Caco-2 (cell line): ENCODE measurements around the gene NARS2. TPM values are rescaled to one million over a fixed set of nuclear protein-coding genes. Genes with fewer than 3 reads are reported as not detected.

Experiments used
- BruUV-seq: library from RNA; stranded (reverse); fragments of 400-500 nt; replicated peaks from 2 replicates; lab custom pipeline; 2021; lab: Mats Ljungman, UMichigan
- CTCF ChIA-PET: fragments of 300-600 bp; sonication (Branson Sonifier 250); formaldehyde crosslinking; loops from one replicate; lab custom pipeline; 2022; ENCODE audit warnings: antibody characterized with exemption; lab: Charles Lee
- POLR2A ChIA-PET: fragments of 300-600 bp; sonication (Branson Sonifier 250); formaldehyde crosslinking; loops from one replicate; lab custom pipeline; 2022; ENCODE audit warnings: antibody characterized with exemption; lab: Charles Lee
- DNase-seq, 2 experiments: peaks; one replicate each; pipeline versions ENCODE4 v3.0.0 to v3.0.0-alpha.2; 2020 to 2022
- H3K27me3 ChIP-seq: replicated peaks from 2 replicates; pipeline ENCODE4 v1.6.0; 2011; ENCODE audit warnings: low read length; ENCODE audit not compliant: control insufficient read depth, insufficient read depth
- H3K36me3 ChIP-seq: 2 replicates; pipeline ENCODE4 v1.5.1; 2011; ENCODE audit warnings: low read length; ENCODE audit not compliant: control insufficient read depth, insufficient read depth
- H3K4me1 ChIP-seq: fragments of 250-450 bp; sonication (Bioruptor Pico); 2 replicates; pipeline ENCODE4 v1.5.1; 2020; ENCODE audit warnings: mild to moderate bottlenecking
- H3K4me3 ChIP-seq: 2 replicates; pipeline ENCODE4 v1.5.1; 2011; ENCODE audit warnings: low read depth, mild to moderate bottlenecking, control low read depth, low read length
- H3K9me3 ChIP-seq: fragments of 250-450 bp; sonication (Bioruptor Pico); 2 replicates; pipeline ENCODE4 v1.5.1; 2020; ENCODE audit warnings: mild to moderate bottlenecking, moderate library complexity
- H3K27ac Mint-ChIP-seq: one replicate; pipeline ENCODE4 v1.8.0; 2022; ENCODE audit warnings: mixed read lengths; ENCODE audit not compliant: unreplicated experiment
- H3K27me3 Mint-ChIP-seq: one replicate; pipeline ENCODE4 v1.8.0; 2022; ENCODE audit warnings: mixed read lengths; ENCODE audit not compliant: insufficient read depth, unreplicated experiment
- H3K36me3 Mint-ChIP-seq: one replicate; pipeline ENCODE4 v1.8.0; 2022; ENCODE audit warnings: mild to moderate bottlenecking, mixed read lengths; ENCODE audit not compliant: insufficient read depth, unreplicated experiment
- H3K4me1 Mint-ChIP-seq: one replicate; pipeline ENCODE4 v1.8.0; 2022; ENCODE audit warnings: low read depth, mixed read lengths; ENCODE audit not compliant: unreplicated experiment
- H3K4me3 Mint-ChIP-seq: one replicate; pipeline ENCODE4 v1.8.0; 2022; ENCODE audit warnings: mild to moderate bottlenecking, moderate library complexity, mixed read lengths; ENCODE audit not compliant: unreplicated experiment
- H3K9me3 Mint-ChIP-seq: one replicate; pipeline ENCODE4 v1.8.0; 2022; ENCODE audit warnings: mixed read lengths; ENCODE audit not compliant: unreplicated experiment
- intact Hi-C: fragments of 100-400 bp; cut with micrococcal nuclease; formaldehyde crosslinking; loops from one replicate; pipeline ENCODE4 v1.10.0; 2022; ENCODE audit not compliant: unreplicated experiment
- total RNA-seq: library from RNA; stranded (reverse); gene quantifications from 2 replicates; pipeline ENCODE4 v1.2.3, GENCODE V29; 2022
- TF ChIP-seq, protein P1 (sequence below), 2 experiments: fragments of 200-600 bp in 1 of 2; IDR thresholded peaks; 1 replicate in 1 of 2; 2 replicates in 1 of 2; pipeline versions ENCODE4 v1.5.1 to v1.8.0; 2011 to 2022; ENCODE audit warnings: antibody characterized with exemption in 1 of 2, control low read depth in 1 of 2, inconsistent platforms in 1 of 2, low read depth in 1 of 2, low read length in 1 of 2, mild to moderate bottlenecking in 1 of 2, moderate library complexity in 1 of 2; ENCODE audit not compliant: insufficient read depth in 1 of 2, severe bottlenecking in 1 of 2, unreplicated experiment in 1 of 2

NARS2 gene
- total RNA-seq, 1 experiment from 2014 or later: 49.3 TPM

DNA sequence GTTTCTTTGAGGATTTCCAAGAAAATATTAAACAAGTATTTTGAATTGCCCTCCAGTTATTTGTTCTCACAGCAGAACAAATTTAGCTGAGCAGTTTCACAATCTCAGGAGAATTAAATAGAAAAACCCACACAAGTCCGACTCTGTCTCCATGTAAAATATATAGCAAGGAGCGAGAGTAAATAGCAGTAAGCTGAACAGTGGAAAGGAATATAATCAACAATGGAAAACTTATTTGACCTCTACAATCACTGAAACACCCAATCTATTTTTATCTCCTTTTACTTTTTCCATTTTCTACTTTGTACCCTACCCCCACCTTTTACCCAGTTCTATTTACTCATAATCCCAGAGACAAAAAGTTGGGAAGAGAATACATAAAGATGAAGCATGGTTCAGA is 34.4 kb downstream of the NARS2 start:
- Mint-ChIP-seq H3K36me3 (peaks cover 16% of the 10 kb centered on the region), H3K27me3 (no peaks in the 10 kb centered on the region), H3K27ac (no peak overlapping the region), H3K4me1 (peaks cover 13% of the 10 kb centered on the region), H3K9me3 (no peaks in the 10 kb centered on the region), H3K4me3 (no peak overlapping the region)
- TF ChIP-seq, protein P1, sequence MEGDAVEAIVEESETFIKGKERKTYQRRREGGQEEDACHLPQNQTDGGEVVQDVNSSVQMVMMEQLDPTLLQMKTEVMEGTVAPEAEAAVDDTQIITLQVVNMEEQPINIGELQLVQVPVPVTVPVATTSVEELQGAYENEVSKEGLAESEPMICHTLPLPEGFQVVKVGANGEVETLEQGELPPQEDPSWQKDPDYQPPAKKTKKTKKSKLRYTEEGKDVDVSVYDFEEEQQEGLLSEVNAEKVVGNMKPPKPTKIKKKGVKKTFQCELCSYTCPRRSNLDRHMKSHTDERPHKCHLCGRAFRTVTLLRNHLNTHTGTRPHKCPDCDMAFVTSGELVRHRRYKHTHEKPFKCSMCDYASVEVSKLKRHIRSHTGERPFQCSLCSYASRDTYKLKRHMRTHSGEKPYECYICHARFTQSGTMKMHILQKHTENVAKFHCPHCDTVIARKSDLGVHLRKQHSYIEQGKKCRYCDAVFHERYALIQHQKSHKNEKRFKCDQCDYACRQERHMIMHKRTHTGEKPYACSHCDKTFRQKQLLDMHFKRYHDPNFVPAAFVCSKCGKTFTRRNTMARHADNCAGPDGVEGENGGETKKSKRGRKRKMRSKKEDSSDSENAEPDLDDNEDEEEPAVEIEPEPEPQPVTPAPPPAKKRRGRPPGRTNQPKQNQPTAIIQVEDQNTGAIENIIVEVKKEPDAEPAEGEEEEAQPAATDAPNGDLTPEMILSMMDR (IDR thresholded peaks at IDR 0.05; ENCODE audit: insufficient read depth in 1 of 2, low read depth in 1 of 2, low read length in 1 of 2, severe bottlenecking in 1 of 2, unreplicated experiment in 1 of 2): no peak
- Histone ChIP-seq H3K36me3 (no peaks in the 10 kb centered on the region; the same call in none of the 2 replicates), H3K9me3 (no peaks in the 10 kb centered on the region; the same call in 1 of the 2 replicates), H3K27me3 (no peaks in the 10 kb centered on the region), H3K4me3 (no peak overlapping the region), H3K4me1 (peaks cover 14% of the 10 kb centered on the region)
- DNase-seq: no peak
- BruUV-seq: no TSS peak
- intact Hi-C loops: loop anchor here (1.0 kb wide), 1 partner anchor 10 kb away; no protein-coding TSS in a partner anchor
- POLR2A ChIA-PET: no interaction called here
- CTCF ChIA-PET: interaction anchor here (0.6 to 2.1 kb wide), 2 partner anchors 24 to 250 kb away, joined by 3 to 8 read pairs; no protein-coding TSS in a partner anchor

DNA sequence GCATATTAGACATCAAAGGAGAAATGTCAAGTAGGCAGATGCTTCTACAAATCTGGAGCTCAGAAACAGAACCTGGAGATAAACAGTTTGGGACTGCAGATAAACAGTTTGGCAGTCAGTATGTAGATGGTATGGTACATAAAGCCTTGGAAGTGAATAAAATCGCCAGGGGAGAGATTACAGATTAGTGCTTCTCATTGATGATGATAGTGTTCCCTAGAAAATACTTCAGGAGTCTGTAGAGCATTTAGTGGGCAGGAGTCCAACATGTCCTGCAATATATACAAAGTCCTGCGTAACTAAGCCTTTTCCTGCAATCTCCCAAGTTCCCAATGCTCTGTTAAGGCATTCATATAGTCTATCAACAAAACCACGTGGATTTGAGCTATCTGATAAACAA is 35.2 kb downstream of the NARS2 start:
- H3K4me3 Mint-ChIP-seq: no peak overlapping the region
- no peak for DNase-seq
- H3K27me3 Mint-ChIP-seq: no peaks in the 10 kb centered on the region
- H3K9me3 ChIP-seq: no peaks in the 10 kb centered on the region; the same call in 1 of the 2 replicates
- H3K4me3 ChIP-seq: no peak overlapping the region
- H3K36me3 ChIP-seq: no peaks in the 10 kb centered on the region; the same call in none of the 2 replicates
- no TSS peak for BruUV-seq
- H3K36me3 Mint-ChIP-seq: peaks cover 16% of the 10 kb centered on the region
- H3K4me1 ChIP-seq: peaks cover 14% of the 10 kb centered on the region
- CTCF ChIA-PET: interaction anchor here (0.7 to 2.1 kb wide), 2 partner anchors 25 to 35 kb away, joined by 3 to 8 read pairs; partner anchors contain the start of gene NARS2
- H3K9me3 Mint-ChIP-seq: no peaks in the 10 kb centered on the region
- peaks cover 13% of the 10 kb centered on the region for H3K4me1 Mint-ChIP-seq
- no peak overlapping the region for H3K27ac Mint-ChIP-seq
- POLR2A ChIA-PET: interaction anchor here (1.0 kb wide), 1 partner anchor 57 kb away, joined by 3 read pairs; no protein-coding TSS in a partner anchor
- TF ChIP-seq, protein P1 (IDR thresholded peaks at IDR 0.05; ENCODE audit: insufficient read depth in 1 of 2, low read depth in 1 of 2, low read length in 1 of 2, severe bottlenecking in 1 of 2, unreplicated experiment in 1 of 2): no peak
- intact Hi-C loops: no loop called here
- no peaks in the 10 kb centered on the region for H3K27me3 ChIP-seq

- TF ChIP-seq, protein P1 (IDR thresholded peaks at IDR 0.05; ENCODE audit: insufficient read depth in 1 of 2, low read depth in 1 of 2, low read length in 1 of 2, severe bottlenecking in 1 of 2, unreplicated experiment in 1 of 2): no peak
- Histone ChIP-seq H3K36me3 (no peaks in the 10 kb centered on the region; the same call in 1 of the 2 replicates), H3K27me3 (no peaks in the 10 kb centered on the region), H3K9me3 (no peaks in the 10 kb centered on the region; the same call in 1 of the 2 replicates), H3K4me1 (peaks cover 14% of the 10 kb centered on the region), H3K4me3 (no peak overlapping the region)
- no peak overlapping the region for H3K4me3 Mint-ChIP-seq
- no peak for DNase-seq
- intact Hi-C loops: no loop called here
- peaks cover 13% of the 10 kb centered on the region for H3K4me1 Mint-ChIP-seq
- POLR2A ChIA-PET: no interaction called here
- BruUV-seq: no TSS peak
- peaks cover 10% of the 10 kb centered on the region for H3K36me3 Mint-ChIP-seq
- CTCF ChIA-PET: no interaction called here
- no peaks in the 10 kb centered on the region for H3K27me3 Mint-ChIP-seq
- H3K27ac Mint-ChIP-seq: no peak overlapping the region
- no peaks in the 10 kb centered on the region for H3K9me3 Mint-ChIP-seq
These were observed 37.7 kb downstream of the NARS2 start for GRCh38 chr11:78536933-78537332.
